Neutrophil (primary cell): ENCODE measurements around the gene COQ3.

Experiments
- H3K27ac ChIP-seq: fragments of 200-600 bp; sonication (generic); 2 replicates; pipeline ENCODE4 v1.5.1; 2016; ENCODE audit warnings: mild to moderate bottlenecking, moderate library complexity
- H3K27me3 ChIP-seq: fragments of 200-600 bp; sonication (generic); 2 replicates; pipeline ENCODE4 v1.6.0; 2016; ENCODE audit warnings: mild to moderate bottlenecking
- H3K36me3 ChIP-seq: fragments of 200-600 bp; sonication (generic); 2 replicates; pipeline ENCODE4 v1.5.1; 2017
- H3K4me1 ChIP-seq, 2 experiments: fragments of 200-600 bp in 1 of 2; sonication (generic) in 1 of 2; 1 replicate in 1 of 2; 2 replicates in 1 of 2; pipeline versions ENCODE4 v1.5.1 to v1.6.1; 2013 to 2016; ENCODE audit warnings: low read depth in 1 of 2, low read length in 1 of 2, mild to moderate bottlenecking in 1 of 2, moderate library complexity in 1 of 2; ENCODE audit not compliant: control insufficient read depth in 1 of 2, insufficient read depth in 1 of 2
- H3K4me3 ChIP-seq, 2 experiments: fragments of 200-600 bp in 1 of 2; sonication (generic) in 1 of 2; 1 replicate in 1 of 2; 2 replicates in 1 of 2; pipeline ENCODE4 v1.5.1; 2013 to 2016; ENCODE audit warnings: low read depth in 1 of 2, low read length in 1 of 2, mild to moderate bottlenecking in 1 of 2, moderate library complexity in 1 of 2
- H3K9me3 ChIP-seq: fragments of 200-600 bp; sonication (generic); 2 replicates; pipeline ENCODE4 v1.5.1; 2016
- TF ChIP-seq, protein P1 (sequence below): fragments of 200-600 bp; sonication (generic); IDR thresholded peaks from 2 replicates; pipeline ENCODE4 v1.5.1; 2016; ENCODE audit warnings: antibody characterized with exemption

COQ3 gene

DNA sequence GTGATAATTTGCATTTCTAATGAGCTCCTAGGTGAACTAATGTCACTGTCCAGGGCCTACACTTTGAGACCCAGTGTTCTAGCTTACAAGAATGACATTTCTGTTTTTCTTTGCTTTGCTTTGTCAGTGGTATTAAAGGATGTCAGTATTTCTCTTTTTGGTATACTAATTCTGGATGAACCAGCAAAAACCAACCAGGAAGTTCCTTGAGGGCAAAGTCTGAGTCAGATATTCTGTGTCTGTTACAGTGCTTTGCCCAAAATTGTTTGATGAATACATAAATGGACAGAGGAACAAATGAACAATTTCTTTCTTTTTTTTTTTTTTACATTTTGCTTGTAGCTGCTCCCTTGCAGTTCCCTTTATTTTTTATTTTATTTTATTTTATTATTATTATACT lies 15.4 kb downstream of the COQ3 start:
- no peaks in the 10 kb centered on the region for H3K36me3 ChIP-seq
- TF ChIP-seq, protein P1, sequence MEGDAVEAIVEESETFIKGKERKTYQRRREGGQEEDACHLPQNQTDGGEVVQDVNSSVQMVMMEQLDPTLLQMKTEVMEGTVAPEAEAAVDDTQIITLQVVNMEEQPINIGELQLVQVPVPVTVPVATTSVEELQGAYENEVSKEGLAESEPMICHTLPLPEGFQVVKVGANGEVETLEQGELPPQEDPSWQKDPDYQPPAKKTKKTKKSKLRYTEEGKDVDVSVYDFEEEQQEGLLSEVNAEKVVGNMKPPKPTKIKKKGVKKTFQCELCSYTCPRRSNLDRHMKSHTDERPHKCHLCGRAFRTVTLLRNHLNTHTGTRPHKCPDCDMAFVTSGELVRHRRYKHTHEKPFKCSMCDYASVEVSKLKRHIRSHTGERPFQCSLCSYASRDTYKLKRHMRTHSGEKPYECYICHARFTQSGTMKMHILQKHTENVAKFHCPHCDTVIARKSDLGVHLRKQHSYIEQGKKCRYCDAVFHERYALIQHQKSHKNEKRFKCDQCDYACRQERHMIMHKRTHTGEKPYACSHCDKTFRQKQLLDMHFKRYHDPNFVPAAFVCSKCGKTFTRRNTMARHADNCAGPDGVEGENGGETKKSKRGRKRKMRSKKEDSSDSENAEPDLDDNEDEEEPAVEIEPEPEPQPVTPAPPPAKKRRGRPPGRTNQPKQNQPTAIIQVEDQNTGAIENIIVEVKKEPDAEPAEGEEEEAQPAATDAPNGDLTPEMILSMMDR, result no peak
- no peak overlapping the region for H3K4me3 ChIP-seq
- no peaks in the 10 kb centered on the region for H3K9me3 ChIP-seq
- H3K4me1 ChIP-seq, result no peaks in the 10 kb centered on the region
- H3K27ac ChIP-seq, result no peak overlapping the region
- H3K27me3 ChIP-seq, result no peaks in the 10 kb centered on the region

DNA sequence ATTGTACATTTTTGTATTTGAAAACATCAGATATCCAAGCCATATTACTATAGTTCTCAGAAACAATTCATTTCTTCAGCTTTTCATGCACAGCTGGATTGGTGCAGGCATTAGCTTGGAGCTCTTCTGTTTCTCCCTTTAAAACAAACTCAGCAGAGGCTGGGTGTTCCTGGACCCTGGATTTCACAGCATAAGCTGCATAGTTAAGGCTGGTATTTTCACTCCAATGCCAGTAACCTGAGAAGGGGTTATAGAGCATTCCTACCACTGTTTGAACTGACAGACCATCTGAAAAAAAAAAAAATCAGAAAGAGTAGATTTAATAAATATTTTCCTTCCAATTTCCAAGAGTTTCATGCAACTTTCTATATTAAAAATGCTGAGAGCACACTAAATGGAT lies 24.5 kb downstream of the COQ3 start:
- TF ChIP-seq, protein P1, result no peak

DNA sequence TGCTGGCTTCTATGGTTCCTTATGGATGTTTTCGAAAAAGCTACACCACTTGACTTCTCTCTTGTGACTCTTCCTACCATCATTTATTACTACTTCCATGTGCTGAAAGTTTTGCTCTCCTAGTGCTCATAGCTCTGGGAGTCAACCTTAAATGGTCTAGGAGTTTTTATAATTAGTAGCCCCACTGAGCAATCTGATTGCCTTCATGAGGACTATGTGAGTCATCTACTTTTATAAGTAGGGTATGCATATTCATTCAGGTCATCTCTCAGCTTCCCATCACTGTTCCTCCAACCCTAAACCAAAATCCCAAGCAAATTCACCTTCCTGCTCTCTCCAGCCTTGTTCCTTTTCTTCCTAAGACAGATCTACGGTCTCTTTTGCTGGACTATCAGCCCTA lies 27.1 kb downstream of the COQ3 start:
- Histone ChIP-seq H3K4me3 (no peak overlapping the region), H3K4me1 (no peaks in the 10 kb centered on the region), H3K9me3 (no peaks in the 10 kb centered on the region), H3K27me3 (peaks cover 8% of the 10 kb centered on the region), H3K27ac (no peak overlapping the region), H3K36me3 (no peaks in the 10 kb centered on the region)
- TF ChIP-seq, protein P1, result no peak

More for the DNA sequence above, 24.5 kb downstream of the COQ3 start:
- no peaks in the 10 kb centered on the region for H3K9me3 ChIP-seq
- H3K27ac ChIP-seq, result no peak overlapping the region
- no peaks in the 10 kb centered on the region for H3K36me3 ChIP-seq
- H3K4me3 ChIP-seq, result no peak overlapping the region
- H3K4me1 ChIP-seq, result no peaks in the 10 kb centered on the region
- peaks cover 4% of the 10 kb centered on the region for H3K27me3 ChIP-seq

DNA sequence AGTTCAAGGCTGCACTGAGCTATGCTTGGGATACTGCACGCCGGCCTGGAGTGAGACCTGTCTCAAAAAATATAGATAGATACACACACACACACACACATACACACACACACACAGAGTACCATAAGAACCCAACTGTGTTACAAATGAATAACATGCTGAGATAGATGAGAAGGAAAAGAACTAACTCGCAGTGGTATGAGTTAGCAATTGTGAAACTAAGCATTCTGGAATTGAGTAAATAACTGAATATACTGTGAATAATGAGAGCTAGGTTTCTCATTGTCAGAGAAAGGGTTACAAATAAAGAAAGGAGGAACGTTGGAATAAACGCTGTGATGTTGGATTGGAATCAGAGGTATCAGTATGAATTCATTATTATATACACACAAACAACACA lies 30.0 kb downstream of the COQ3 start:
- Histone ChIP-seq H3K27me3 (peaks cover 36% of the 10 kb centered on the region), H3K4me3 (no peak overlapping the region), H3K9me3 (no peaks in the 10 kb centered on the region), H3K36me3 (no peaks in the 10 kb centered on the region), H3K4me1 (no peaks in the 10 kb centered on the region), H3K27ac (no peak overlapping the region)
- TF ChIP-seq, protein P1, result no peak

DNA sequence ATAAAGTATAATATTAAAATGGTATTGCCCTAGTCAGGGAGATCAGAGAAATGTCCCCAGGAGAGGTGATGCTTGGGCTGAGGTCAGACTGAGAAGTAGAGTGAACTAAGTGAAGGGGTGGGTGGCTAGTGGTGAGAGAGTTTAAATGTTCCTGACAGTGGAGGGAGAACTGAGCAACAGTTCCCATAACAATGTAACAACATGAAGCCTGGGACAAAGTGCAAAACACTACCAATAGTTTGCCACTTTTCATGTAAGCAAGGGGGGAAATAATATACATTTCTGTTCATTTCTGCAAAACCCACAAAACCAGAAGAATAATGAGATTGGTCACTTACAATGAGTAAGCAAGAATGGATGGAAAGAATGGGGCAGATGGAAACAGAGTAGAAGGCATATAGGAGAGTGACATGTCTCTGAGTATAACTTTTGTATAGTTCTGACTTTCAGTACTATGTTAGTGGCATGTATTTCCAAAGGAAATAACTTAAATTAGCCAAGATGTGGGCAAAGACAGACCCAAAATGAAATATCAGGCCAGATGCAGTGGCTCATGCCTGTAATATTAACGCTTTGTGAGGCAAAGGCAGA lies 31.2 kb downstream of the COQ3 start:
- Histone ChIP-seq H3K4me3 (no peak overlapping the region), H3K4me1 (no peaks in the 10 kb centered on the region), H3K27ac (no peak overlapping the region), H3K9me3 (no peaks in the 10 kb centered on the region), H3K27me3 (peaks cover 48% of the 10 kb centered on the region), H3K36me3 (no peaks in the 10 kb centered on the region)
- TF ChIP-seq, protein P1, result no peak

DNA sequence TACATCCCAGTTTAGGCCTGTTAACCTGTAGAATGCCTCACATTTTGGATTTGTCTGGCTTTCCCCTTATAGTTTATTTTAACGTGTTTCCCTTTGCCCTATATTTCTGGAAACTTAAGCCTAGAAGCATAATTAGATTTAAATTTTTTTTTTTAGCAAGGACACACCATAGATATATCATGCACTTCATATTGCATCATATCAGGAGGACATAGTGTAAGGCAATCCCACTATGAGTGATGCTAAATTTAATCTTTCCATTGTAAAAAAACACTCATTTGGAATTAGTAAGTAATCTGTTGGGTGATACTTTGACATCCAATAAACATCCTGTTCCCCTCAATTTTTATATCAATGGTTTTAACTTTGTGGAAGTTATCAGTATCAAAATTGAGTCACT lies 34.2 kb downstream of the COQ3 start:
- Histone ChIP-seq H3K4me3 (no peak overlapping the region), H3K27ac (no peak overlapping the region), H3K27me3 (peaks cover 70% of the 10 kb centered on the region), H3K9me3 (no peaks in the 10 kb centered on the region), H3K4me1 (no peaks in the 10 kb centered on the region), H3K36me3 (no peaks in the 10 kb centered on the region)
- TF ChIP-seq, protein P1, result no peak
